Lower lobe of right lung (tissue), 2 donors: ENCODE measurements around the gene STAG1. TPM values are rescaled to one million over a fixed set of nuclear protein-coding genes. Genes with fewer than 3 reads are reported as not detected.

Experiments
- ATAC-seq, 2 donors: fragments of 200-7000 bp; cut with Tn5 transposase; one replicate each; pipeline ENCODE4 v1.9.1; 2020 to 2022; ENCODE audit warnings: mild to moderate bottlenecking in 2 of 2, moderate library complexity in 2 of 2
- DNase-seq: peaks from one replicate; pipeline ENCODE4 v3.0.0-alpha.2; 2020
- H3K27ac ChIP-seq: fragments of 200-600 bp; one replicate; pipeline ENCODE4 v1.8.0; 2022
- H3K27me3 ChIP-seq: fragments of 200-600 bp; one replicate; pipeline ENCODE4 v1.8.0; 2022; ENCODE audit warnings: low read depth
- H3K36me3 ChIP-seq: fragments of 200-600 bp; one replicate; pipeline ENCODE4 v1.8.0; 2022; ENCODE audit warnings: mild to moderate bottlenecking
- H3K4me1 ChIP-seq: fragments of 200-600 bp; one replicate; pipeline ENCODE4 v1.8.0; 2022
- H3K4me3 ChIP-seq: fragments of 200-600 bp; one replicate; pipeline ENCODE4 v1.8.0; 2022; ENCODE audit warnings: mild to moderate bottlenecking
- H3K9me3 ChIP-seq: fragments of 200-600 bp; one replicate; pipeline ENCODE4 v1.8.0; 2022
- intact Hi-C: fragments of 100-400 bp; cut with DNase I; formaldehyde crosslinking; loops from one replicate; pipeline ENCODE4 v1.11.0; 2022
- total RNA-seq: library from RNA; stranded (reverse); fragmentation: NEBNext Ultra II Directional; extraction: Animal tissue kit (Norgen Biotek cat#: 25700); gene quantifications from one replicate; pipeline ENCODE4 v1.2.1, GENCODE V29; 2021
- TF ChIP-seq, protein P1 (sequence below): fragments of 200-600 bp; IDR thresholded peaks from one replicate; pipeline ENCODE4 v1.8.0; 2022; ENCODE audit warnings: antibody characterized with exemption, mild to moderate bottlenecking
- donor health status: DM: no; HTN: yes; CAD: no; lungs with severe emphysema.

STAG1 gene
- total RNA-seq, 1 donor from 2014 or later: 41.3 TPM

DNA sequence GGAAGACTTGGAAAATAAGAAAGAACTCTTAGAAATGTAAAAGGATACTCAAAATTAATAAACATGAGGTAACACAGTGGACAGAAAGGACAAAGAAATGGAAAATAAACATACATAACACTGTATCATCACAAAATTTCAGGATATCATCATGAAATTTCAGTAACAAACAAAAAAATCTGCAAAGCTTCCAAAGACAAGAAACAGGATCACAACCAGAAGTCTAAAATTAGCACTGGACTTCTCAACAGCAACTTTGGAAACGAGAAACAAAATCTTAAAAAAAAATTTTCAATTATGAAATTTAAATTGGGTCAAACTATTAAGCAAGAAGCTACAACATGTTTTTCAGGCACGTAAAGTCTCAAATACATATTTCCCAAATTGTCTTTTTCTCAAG, 238.8 kb downstream of the STAG1 start:
- Histone ChIP-seq H3K4me3 (no peak overlapping the region), H3K27me3 (no peaks in the 10 kb centered on the region), H3K9me3 (no peaks in the 10 kb centered on the region), H3K36me3 (peaks cover 8% of the 10 kb centered on the region), H3K27ac (no peak overlapping the region), H3K4me1 (no peaks in the 10 kb centered on the region)
- ATAC-seq (no peak), DNase-seq (no peak)
- TF ChIP-seq, protein P1, sequence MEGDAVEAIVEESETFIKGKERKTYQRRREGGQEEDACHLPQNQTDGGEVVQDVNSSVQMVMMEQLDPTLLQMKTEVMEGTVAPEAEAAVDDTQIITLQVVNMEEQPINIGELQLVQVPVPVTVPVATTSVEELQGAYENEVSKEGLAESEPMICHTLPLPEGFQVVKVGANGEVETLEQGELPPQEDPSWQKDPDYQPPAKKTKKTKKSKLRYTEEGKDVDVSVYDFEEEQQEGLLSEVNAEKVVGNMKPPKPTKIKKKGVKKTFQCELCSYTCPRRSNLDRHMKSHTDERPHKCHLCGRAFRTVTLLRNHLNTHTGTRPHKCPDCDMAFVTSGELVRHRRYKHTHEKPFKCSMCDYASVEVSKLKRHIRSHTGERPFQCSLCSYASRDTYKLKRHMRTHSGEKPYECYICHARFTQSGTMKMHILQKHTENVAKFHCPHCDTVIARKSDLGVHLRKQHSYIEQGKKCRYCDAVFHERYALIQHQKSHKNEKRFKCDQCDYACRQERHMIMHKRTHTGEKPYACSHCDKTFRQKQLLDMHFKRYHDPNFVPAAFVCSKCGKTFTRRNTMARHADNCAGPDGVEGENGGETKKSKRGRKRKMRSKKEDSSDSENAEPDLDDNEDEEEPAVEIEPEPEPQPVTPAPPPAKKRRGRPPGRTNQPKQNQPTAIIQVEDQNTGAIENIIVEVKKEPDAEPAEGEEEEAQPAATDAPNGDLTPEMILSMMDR: no peak
- intact Hi-C loops: no loop called here

DNA sequence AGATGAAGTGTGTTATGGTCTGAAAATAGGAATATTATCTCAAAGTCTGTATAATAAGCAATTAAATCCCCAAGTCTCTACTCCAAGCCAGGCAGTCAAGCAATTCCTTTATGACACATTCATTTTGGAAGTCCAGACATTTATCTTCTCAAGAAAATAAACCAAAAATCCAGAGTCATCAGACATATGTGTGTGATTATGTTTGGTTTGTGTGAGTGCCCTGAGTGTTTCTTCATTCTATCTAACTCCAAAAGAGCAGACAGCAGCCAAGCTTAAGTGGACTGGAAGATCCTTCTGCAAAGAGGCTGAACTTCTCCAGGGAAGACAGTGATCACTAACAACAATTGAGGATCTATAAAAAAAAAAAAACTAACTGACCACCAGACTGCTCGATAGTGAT, 239.8 kb downstream of the STAG1 start:
- TF ChIP-seq, protein P1: no peak
- Histone ChIP-seq H3K27ac (no peak overlapping the region), H3K36me3 (peaks cover 8% of the 10 kb centered on the region), H3K4me3 (no peak overlapping the region), H3K9me3 (no peaks in the 10 kb centered on the region), H3K4me1 (no peaks in the 10 kb centered on the region), H3K27me3 (no peaks in the 10 kb centered on the region)
- intact Hi-C loops: no loop called here
- ATAC-seq: no peak
- DNase-seq: no peak

DNA sequence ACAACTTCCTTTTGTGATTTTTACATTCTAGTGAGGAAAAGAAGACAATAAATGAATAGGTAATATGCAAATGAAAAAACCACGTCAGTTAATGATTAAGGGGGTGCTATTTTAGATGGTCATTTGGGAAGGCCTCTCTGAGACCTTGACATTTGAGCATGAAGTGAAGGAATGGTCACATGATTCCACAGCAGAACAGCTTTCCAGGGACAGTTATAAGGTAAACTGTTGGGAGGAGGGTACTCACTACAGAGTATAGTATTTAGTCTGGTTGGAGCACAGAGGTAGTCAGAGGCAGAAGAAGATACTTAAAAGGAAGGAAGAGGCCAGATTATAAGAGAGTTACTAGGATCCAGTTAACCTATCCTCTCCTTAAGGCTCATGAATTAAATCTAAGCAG, 246.5 kb downstream of the STAG1 start:
- DNase-seq (no peak), ATAC-seq (no peak)
- Histone ChIP-seq H3K9me3 (no peaks in the 10 kb centered on the region), H3K36me3 (peaks cover 10% of the 10 kb centered on the region), H3K27ac (no peak overlapping the region), H3K4me3 (no peak overlapping the region), H3K27me3 (no peaks in the 10 kb centered on the region), H3K4me1 (peaks cover 7% of the 10 kb centered on the region)
- TF ChIP-seq, protein P1: no peak
- intact Hi-C loops: no loop called here

DNA sequence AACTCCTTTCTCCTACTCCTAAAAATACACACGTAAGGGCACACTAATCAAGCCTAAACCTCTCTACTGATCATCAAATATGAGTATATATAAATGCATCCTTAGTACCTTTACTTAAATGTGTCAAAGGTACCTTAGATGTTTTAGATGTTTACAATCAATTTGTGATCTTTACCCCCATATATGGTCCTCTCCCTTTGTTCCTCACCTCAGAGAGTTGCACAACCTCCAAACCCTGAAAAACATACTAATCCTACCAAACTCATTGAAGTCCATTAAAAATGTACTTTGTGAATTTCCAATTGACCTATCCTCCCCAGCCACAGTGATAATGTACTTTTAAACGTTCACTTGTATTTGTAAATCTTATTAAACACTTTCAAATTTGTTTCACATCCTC, 249.1 kb downstream of the STAG1 start:
- Histone ChIP-seq H3K4me3 (no peak overlapping the region), H3K9me3 (no peaks in the 10 kb centered on the region), H3K27ac (no peak overlapping the region), H3K27me3 (no peaks in the 10 kb centered on the region), H3K4me1 (peaks cover 7% of the 10 kb centered on the region), H3K36me3 (peaks cover 14% of the 10 kb centered on the region)
- no peak for DNase-seq
- intact Hi-C loops: no loop called here
- no peak for ATAC-seq
- TF ChIP-seq, protein P1: no peak

DNA sequence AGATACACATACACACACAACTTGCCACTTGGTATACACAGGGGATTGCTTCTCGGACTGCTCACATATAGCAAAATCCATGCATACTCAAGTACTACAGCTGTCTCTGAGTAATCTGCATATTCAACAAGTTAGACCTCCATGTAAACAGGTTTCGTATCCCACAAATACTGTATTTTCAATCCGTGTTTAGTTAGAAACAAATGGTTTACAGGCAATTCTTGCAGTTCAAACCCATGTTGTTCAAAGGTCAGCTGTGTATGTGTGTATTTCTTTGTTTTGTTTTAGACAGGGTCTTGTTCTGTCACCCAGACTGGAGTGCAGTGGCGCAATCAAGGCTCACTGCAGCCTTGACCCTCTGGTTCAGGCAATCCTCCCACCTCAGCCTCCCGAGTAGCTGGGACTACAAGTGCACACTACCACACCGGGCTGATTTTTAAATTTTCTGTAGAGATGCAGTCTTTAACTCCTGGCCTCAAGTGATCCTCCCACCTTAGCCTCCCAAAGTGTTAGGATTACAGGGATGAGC, 253.2 kb downstream of the STAG1 start:
- H3K4me3 ChIP-seq: no peak overlapping the region
- intact Hi-C loops: no loop called here
- peaks cover 14% of the 10 kb centered on the region for H3K36me3 ChIP-seq
- H3K27me3 ChIP-seq: no peaks in the 10 kb centered on the region
- ATAC-seq: no peak
- no peaks in the 10 kb centered on the region for H3K9me3 ChIP-seq
- TF ChIP-seq, protein P1: no peak
- DNase-seq: no peak
- H3K4me1 ChIP-seq: no peaks in the 10 kb centered on the region
- H3K27ac ChIP-seq: no peak overlapping the region

DNA sequence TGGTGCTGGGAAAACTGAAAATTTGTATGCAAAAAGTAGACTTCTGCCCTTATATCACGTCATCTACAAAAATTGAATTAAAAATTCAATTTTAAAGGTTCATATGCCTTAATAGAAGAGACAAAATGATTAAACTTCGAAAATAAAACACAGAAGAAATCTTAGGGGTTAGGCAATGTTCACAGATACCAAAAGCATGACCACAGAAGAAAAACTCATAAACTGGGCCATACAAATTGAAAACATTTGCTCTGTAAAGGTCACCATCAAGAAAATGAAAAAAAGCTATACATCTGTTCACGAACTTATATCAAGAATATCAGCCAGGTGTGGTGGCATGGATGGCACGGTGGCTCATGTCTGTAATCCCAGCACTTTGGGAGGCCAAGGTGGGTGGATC, 257.0 kb downstream of the STAG1 start:
- intact Hi-C loops: no loop called here
- Histone ChIP-seq H3K36me3 (peaks cover 13% of the 10 kb centered on the region), H3K9me3 (no peaks in the 10 kb centered on the region), H3K4me3 (no peak overlapping the region), H3K4me1 (no peaks in the 10 kb centered on the region), H3K27me3 (no peaks in the 10 kb centered on the region), H3K27ac (no peak overlapping the region)
- ATAC-seq: no peak
- TF ChIP-seq, protein P1: no peak
- DNase-seq: no peak
